ENCODE measurements around the gene GABARAPL1.
"Not testable (repeated sequence)": the region's sequence is repeated elsewhere in the genome, so short reads cannot be mapped to it uniquely, and the experiment has no call there.

The GABARAPL1 gene

GRCh38 chr12:10212739-10213131 lies at the start of gene GABARAPL1:
Gene GABARAPL1 (plus strand): TSS chr12:10212877. CDS start chr12:10213130, 253 bp downstream.
- DNase-seq: peak; percentile 63

GRCh38 chr12:10163084-10163483 lies 49.6 kb upstream of the GABARAPL1 start:
- no peak for DNase-seq

GRCh38 chr12:10165421-10165820 lies 47.3 kb upstream of the GABARAPL1 start:
- DNase-seq: no peak

- DNase-seq: no peak
Measured at GRCh38 chr12:10167599-10167998, 45.1 kb upstream of the GABARAPL1 start.

- DNase-seq: no peak
Measured at GRCh38 chr12:10169104-10169503, 43.6 kb upstream of the GABARAPL1 start.

- peak; percentile 38 for DNase-seq
Measured at GRCh38 chr12:10170216-10170615, 42.5 kb upstream of the GABARAPL1 start.

- DNase-seq: no peak
Measured at GRCh38 chr12:10171973-10172728, 40.5 kb upstream of the GABARAPL1 start, which contains the start of gene OLR1. Gene OLR1 (minus strand): TSS chr12:10172132. CDS start chr12:10172077, 55 bp downstream.

GRCh38 chr12:10174986-10175614 lies 37.6 kb upstream of the GABARAPL1 start:
- DNase-seq: no peak

- DNase-seq: no peak
Measured at GRCh38 chr12:10175846-10176636, 36.6 kb upstream of the GABARAPL1 start.

GRCh38 chr12:10178821-10179220 lies 33.9 kb upstream of the GABARAPL1 start, which contains the start of gene TMEM52B:
Gene TMEM52B (plus strand): TSS chr12:10179032. CDS start chr12:10179575, 543 bp downstream.
- DNase-seq: no peak

- DNase-seq: no peak
Measured at GRCh38 chr12:10179776-10180181, 32.9 kb upstream of the GABARAPL1 start.

GRCh38 chr12:10182354-10183049 lies 30.2 kb upstream of the GABARAPL1 start:
- DNase-seq: no peak

GRCh38 chr12:10184261-10184843 lies 28.3 kb upstream of the GABARAPL1 start:
- no peak for DNase-seq

- DNase-seq: no peak
Measured at GRCh38 chr12:10186299-10186698, 26.4 kb upstream of the GABARAPL1 start.

GRCh38 chr12:10186958-10187357 lies 25.7 kb upstream of the GABARAPL1 start:
- not testable (repeated sequence) for DNase-seq

- no peak for DNase-seq
Measured at GRCh38 chr12:10189653-10190052, 23.0 kb upstream of the GABARAPL1 start.

- DNase-seq: peak; percentile 44
Measured at GRCh38 chr12:10190558-10191388, 21.9 kb upstream of the GABARAPL1 start.

- DNase-seq: no peak
Measured at GRCh38 chr12:10191865-10192264, 20.8 kb upstream of the GABARAPL1 start.

- no peak for DNase-seq
Measured at GRCh38 chr12:10194160-10194670, 18.5 kb upstream of the GABARAPL1 start.

GRCh38 chr12:10196210-10196609 lies 16.5 kb upstream of the GABARAPL1 start:
- no peak for DNase-seq

- DNase-seq: no peak
Measured at GRCh38 chr12:10197879-10198278, 14.8 kb upstream of the GABARAPL1 start.
